ENCODE results near the gene GPR176.

GPR176 gene

DNA sequence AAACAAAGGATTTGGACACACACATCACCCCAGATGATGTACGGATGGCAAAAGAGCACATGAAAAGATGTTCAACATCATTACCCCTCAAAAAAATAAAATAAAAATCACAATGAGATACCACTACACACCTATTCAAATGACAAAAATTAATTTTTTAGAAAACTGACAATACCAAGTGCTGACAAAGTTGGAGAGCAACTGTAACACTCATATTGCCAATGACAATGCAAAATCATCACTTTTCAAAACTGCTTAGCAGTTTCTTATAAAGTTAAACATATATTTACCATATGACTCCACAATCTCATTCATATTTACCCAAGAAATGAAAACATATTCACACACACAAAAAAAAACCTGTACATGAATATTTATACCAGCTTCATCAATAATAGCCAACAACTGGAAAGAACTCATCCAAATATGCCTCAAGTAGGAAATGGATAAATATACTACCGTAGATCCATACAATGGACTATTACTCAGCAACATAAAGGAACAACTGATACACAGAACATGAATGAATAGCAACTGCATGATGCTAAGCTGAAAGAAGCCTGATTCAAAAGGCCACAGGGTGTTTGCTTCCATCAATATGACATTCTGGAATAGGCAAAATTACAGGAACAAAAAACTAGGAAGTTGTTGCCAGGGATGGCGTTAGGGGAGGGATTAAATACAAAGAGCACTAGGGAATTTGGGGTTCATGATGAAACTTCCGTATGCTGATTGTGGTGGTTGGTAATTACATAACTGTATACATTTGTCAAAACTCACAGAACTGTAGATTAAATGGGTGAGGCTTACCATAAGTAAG, 138.7 kb downstream of the GPR176 start:
- peak; percentile 26 for DNase-seq

GRCh38 chr15:39778021-39778420, 142.0 kb downstream of the GPR176 start:
- DNase-seq: no peak

DNA sequence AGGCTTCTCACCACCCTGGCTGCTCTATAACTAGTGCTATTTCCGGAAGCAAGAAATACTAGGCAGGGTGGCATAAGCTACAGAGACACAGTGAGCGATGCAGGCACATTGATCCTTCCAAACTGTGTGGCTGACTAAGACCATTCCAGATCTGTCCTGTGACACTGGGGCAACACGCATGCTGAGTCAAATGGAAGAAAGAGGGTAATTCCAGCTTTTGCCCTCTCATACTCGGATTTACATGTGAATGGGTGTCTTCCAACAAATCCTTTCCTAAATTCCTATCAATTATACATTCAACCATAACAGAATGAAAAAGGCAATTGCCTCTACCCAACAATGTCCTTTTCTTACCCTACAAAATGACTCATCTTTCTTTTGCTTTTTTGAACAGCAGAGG, 142.6 kb downstream of the GPR176 start:
- DNase-seq: no peak

DNA sequence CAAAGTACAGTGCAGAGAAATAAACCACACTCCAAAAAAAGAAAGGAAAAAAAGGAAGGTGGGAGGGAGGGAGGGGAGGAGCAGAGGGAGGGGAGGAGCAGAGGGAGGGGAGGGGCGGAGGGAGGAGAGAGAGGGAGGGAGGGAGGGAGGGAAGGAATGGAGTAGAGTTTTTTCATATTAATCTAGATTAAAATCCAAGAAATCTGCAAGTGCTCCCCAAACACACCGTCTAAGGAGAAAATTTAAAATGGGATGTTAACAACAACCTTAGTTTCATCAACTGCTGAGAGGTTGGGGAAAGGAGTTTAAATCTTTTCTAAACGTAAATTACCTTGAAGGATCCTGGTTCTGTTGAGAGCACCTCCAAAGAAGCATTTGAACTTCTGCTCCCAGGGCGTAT, 144.0 kb downstream of the GPR176 start:
- no peak for DNase-seq

DNA sequence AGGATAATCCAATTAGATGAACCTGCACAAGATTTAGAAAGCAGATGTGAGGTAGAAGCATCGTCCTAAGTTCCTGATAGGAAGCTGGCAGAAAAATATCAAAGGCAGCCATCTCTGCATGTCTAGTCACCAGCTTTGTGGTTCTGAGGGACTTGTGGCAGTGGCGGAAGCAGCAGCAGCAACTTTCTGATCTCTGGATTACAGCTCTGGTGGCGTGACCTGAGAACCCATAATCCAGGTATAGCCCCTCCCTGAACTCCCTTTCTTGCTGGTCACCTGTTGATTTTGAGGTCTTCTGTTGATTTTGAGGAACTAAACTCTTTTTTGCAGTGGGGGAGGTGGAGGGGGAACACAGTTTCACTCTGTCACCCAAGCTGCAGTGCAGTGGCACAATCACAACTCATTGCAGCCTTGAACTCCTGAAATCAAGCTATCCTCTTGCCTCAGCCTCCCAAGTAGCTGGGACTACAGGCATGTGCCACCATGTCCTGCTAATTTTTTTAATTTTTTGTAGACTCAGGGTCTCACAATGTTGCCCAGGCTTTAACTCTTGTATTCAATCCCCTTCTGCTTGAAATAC, 145.3 kb downstream of the GPR176 start:
- no peak for DNase-seq

- DNase-seq: no peak
Measured at GRCh38 chr15:39770748-39771689, 149.0 kb downstream of the GPR176 start.

GRCh38 chr15:39767921-39768320, 152.1 kb downstream of the GPR176 start:
- no peak for DNase-seq

DNA sequence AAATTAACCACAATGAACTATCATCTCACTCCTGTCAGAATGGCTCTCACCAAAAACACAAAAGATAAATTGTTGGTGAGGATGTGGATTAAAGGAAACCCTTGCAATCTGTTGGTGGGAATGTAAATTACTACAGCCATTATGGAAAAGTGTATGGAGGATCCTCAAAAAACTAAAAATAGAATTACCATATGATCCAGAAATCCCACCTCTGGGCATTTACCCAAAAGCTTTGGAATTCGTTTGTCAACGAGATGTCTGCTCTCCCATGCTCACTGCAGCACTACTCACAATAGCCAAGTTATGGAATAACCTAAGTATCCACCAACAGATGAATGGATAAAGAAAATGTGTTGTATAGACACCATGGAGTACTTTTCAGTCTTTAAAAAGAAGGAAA, 159.1 kb downstream of the GPR176 start:
- DNase-seq: no peak

DNA sequence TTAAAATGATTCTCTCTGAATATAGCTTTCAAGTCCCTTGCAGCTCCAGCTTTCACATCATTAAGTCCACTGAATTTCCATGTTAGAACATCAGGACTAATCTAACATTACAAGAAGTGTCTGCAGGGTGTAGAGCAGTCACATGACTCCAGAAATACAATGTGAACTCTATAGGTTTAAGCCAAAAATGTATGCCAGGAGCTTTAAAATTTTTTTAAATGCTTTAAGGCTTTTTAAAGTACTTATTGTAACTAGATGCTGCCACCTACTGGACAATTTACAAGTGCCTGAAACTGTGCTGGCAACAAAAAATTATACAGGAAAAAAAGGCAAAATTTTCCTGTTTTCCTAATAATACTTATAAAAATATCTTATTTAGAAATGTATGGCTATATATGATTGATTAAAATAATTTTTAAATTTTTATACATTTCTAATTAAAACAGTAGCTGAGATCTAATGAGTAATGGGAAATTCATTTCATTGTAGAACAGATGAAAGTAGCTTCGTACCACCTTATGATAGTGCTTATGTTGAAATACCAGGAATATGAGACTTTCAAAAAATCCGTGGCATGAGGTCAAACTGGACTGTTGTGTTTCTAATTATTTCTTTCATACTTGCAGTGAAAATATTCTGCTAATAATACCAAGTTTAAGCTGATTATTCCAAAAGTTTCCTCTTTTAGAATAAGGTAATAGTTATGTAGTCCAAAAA, 163.1 kb downstream of the GPR176 start:
- DNase-seq: peak; percentile 28

GRCh38 chr15:39752991-39753390, 167.1 kb downstream of the GPR176 start:
- no peak for DNase-seq

DNA sequence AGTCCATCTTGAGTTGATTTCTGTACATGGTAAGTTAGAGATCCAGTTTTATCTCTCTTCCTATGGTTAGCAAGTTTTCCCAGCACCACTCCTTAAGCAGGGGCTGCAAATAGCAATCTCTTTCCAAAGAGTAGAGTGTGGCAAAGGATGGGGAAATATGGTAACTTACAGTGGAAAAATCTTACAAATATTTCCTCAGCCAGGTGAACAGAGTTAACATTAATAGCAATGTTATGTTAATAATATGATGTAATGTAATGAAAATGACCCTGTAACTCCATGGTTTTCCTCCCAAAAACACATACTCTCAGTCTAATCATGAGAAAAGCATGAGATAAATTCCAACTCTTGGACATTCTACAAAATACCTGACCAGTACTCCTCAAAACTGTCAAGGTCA, 167.8 kb downstream of the GPR176 start:
- no peak for DNase-seq

All from DMS79 treated with DMSO at 0.1 percent for 48 hours (cell line).